ENCODE measurements around the gene S100A7A. TPM values are rescaled to one million over a fixed set of nuclear protein-coding genes. Genes with fewer than 3 reads are reported as not detected.

The S100A7A gene
- total RNA-seq, 6 experiments from 2014 or later = not detected

DNA sequence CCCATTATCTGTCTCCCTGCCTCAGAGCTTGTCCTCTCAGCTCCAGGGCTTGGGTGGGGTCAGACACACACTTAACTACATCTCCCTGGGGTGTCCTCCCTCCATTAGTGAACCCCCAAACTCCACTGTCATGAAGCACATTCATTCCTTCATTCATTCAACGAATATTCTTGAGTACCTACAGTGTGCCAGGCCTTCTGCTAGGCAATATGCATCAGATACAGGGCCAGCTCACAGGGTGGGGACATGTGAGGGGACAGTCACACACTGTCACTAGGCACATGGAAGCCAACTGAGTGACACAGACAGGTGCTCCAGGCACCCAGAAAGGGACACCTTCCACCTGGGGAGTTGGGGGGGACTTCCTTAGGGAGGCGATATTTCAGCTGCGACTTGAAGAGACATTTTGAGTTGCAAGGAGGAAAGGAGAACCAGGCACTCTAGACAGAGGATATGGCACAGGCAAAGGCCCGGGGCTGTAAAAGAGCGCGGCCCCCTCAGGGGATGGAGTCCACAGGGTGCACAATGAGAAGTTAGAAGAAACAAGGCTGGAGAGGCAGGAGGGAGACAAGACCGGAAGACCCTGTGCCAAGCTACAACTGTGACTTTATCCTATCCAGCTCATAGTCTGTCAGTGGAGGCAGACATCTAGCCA lies 16.8 kb upstream of the S100A7A start:
- intact Hi-C loops (cut with DNase I) = loop anchor here in 1 of 2 donors (10.0 kb wide), 1 partner anchor 45 kb away; the partner anchor contains the start of gene S100A9
- ATAC-seq (no peak), DNase-seq (no peak)
- H3K27me3 ChIP-seq = no peaks in the 10 kb centered on the region
- 69% methylated on average over 7 of the region's 7 CpGs for WGBS (ENCODE audit: insufficient coverage, low coverage, low lambda C conversion rate, missing lambda C conversion rate)
- no peaks in the 10 kb centered on the region for H3K36me3 ChIP-seq
- TF ChIP-seq POLR2A (IDR thresholded peaks at IDR 0.05) = no peak
- TF ChIP-seq, protein P1, sequence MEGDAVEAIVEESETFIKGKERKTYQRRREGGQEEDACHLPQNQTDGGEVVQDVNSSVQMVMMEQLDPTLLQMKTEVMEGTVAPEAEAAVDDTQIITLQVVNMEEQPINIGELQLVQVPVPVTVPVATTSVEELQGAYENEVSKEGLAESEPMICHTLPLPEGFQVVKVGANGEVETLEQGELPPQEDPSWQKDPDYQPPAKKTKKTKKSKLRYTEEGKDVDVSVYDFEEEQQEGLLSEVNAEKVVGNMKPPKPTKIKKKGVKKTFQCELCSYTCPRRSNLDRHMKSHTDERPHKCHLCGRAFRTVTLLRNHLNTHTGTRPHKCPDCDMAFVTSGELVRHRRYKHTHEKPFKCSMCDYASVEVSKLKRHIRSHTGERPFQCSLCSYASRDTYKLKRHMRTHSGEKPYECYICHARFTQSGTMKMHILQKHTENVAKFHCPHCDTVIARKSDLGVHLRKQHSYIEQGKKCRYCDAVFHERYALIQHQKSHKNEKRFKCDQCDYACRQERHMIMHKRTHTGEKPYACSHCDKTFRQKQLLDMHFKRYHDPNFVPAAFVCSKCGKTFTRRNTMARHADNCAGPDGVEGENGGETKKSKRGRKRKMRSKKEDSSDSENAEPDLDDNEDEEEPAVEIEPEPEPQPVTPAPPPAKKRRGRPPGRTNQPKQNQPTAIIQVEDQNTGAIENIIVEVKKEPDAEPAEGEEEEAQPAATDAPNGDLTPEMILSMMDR (IDR thresholded peaks at IDR 0.05) = no peak
- no peaks in the 10 kb centered on the region for H3K9me3 ChIP-seq
- H3K27ac ChIP-seq = no peak overlapping the region
- H3K4me3 ChIP-seq = no peak overlapping the region
- no peaks in the 10 kb centered on the region for H3K4me1 ChIP-seq

DNA sequence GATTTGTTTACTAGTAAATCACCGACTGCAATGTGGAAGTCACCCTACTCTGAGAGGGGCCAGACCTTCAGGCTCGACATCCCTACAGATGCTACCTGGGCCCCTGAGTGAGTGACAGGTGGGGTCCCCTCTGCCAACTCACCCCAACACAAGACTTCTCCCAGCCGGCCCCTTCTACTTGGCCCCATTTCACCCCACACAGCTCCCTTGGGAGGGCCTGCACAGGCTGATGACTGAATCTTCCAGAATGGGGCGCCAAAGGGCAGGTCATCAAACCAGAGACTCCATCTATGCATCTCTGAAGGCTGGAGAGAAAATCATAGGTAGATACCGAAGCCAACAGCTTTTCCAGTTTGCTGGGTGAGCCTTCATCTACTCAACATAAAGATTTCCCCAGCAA lies 16.1 kb upstream of the S100A7A start:
- H3K27me3 ChIP-seq = no peaks in the 10 kb centered on the region
- no peaks in the 10 kb centered on the region for H3K36me3 ChIP-seq
- intact Hi-C loops (cut with DNase I) = loop anchor here in 1 of 2 donors (10.0 kb wide), 1 partner anchor 45 kb away; the partner anchor contains the start of gene S100A9
- H3K27ac ChIP-seq = no peak overlapping the region
- DNase-seq (no peak), ATAC-seq (no peak)
- no peaks in the 10 kb centered on the region for H3K4me1 ChIP-seq
- no peak overlapping the region for H3K4me3 ChIP-seq
- no peak for TF ChIP-seq POLR2A (IDR thresholded peaks at IDR 0.05)
- TF ChIP-seq, protein P1 (IDR thresholded peaks at IDR 0.05) = no peak
- no peaks in the 10 kb centered on the region for H3K9me3 ChIP-seq
- 58% methylated on average over 2 of the region's 5 CpGs for WGBS (ENCODE audit: insufficient coverage, low coverage, low lambda C conversion rate, missing lambda C conversion rate)

DNA sequence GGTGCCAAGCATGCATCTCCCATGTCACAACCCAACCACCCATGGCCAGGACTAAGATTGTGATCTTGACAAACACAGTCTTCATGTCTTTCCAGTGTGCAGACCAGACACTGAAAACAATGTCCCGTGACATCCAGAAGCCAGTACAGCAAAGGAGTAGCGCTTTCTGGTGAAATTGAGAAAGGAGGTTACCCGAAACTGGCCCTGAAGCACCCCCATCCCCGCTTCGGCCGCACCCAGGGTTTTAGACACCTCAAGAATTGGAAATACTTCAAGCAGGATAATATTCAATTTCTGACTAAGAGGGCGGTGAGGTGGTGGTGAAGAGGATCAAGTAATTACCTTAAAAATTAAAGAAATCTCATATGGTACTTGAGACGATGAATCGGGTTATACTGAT lies 14.9 kb upstream of the S100A7A start:
- H3K27me3 ChIP-seq = no peaks in the 10 kb centered on the region
- no peaks in the 10 kb centered on the region for H3K9me3 ChIP-seq
- H3K27ac ChIP-seq = no peak overlapping the region
- intact Hi-C loops (cut with DNase I) = loop anchor here in 1 of 2 donors (10.0 kb wide), 1 partner anchor 47 kb away; the partner anchor contains the start of gene S100A9
- TF ChIP-seq, protein P1 (IDR thresholded peaks at IDR 0.05) = no peak
- TF ChIP-seq POLR2A (IDR thresholded peaks at IDR 0.05) = no peak
- no peaks in the 10 kb centered on the region for H3K4me1 ChIP-seq
- H3K36me3 ChIP-seq = no peaks in the 10 kb centered on the region
- ATAC-seq (no peak), DNase-seq (no peak)
- H3K4me3 ChIP-seq = no peak overlapping the region
- WGBS (ENCODE audit: insufficient coverage, low coverage, low lambda C conversion rate, missing lambda C conversion rate) = 55% methylated on average over 9 of the region's 9 CpGs

DNA sequence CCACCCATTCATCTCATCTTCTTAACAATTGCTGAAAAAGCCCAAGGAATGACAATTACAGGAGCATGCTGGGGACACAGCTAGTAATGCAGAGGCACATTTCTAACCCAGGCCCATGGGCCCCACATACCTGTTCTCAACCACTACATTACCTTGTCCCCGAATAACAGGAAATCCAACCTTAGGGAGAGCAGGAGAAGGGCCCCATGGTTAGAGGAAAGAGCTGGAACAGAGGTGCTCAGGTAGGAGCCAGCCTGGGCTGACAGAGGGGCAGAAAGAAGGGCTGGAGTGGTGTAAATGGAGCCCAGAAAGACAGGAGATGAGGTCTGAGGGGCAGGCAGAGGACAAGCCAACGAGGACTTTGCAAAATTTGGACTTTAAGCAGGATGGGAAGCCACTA lies 14.1 kb upstream of the S100A7A start:
- intact Hi-C loops (cut with DNase I) = loop anchor here in 1 of 2 donors (10.0 kb wide), 1 partner anchor 47 kb away; the partner anchor contains the start of gene S100A9
- Histone ChIP-seq H3K9me3 (no peaks in the 10 kb centered on the region), H3K27ac (no peak overlapping the region), H3K36me3 (no peaks in the 10 kb centered on the region), H3K4me3 (no peak overlapping the region), H3K27me3 (no peaks in the 10 kb centered on the region), H3K4me1 (no peaks in the 10 kb centered on the region)
- WGBS (ENCODE audit: insufficient coverage, low coverage, low lambda C conversion rate, missing lambda C conversion rate) = 26% methylated on average over 2 of the region's 2 CpGs
- TF ChIP-seq, protein P1 (IDR thresholded peaks at IDR 0.05) = no peak
- no peak for TF ChIP-seq POLR2A (IDR thresholded peaks at IDR 0.05)
- no peak for ATAC-seq
- DNase-seq = no peak
